HCT116 (cell line): ENCODE measurements around the gene BRD2. TPM values are rescaled to one million over a fixed set of nuclear protein-coding genes. Genes with fewer than 3 reads are reported as not detected.

ENCODE experiments used
- ATAC-seq: fragments of 200-7000 bp; cut with Tn5 transposase; 2 replicates; pipeline ENCODE4 v1.9.1; 2020; ENCODE audit warnings: mild to moderate bottlenecking, moderate library complexity
- BruUV-seq: library from RNA; stranded (reverse); fragments of 400-500 nt; replicated peaks from 2 replicates; lab custom pipeline; 2021; lab: Mats Ljungman, UMichigan
- CTCF ChIA-PET: fragments of 300-600 bp; sonication (Branson Sonifier 250); formaldehyde crosslinking; loops from one replicate; lab custom pipeline; 2021; ENCODE audit warnings: antibody characterized with exemption; lab: Charles Lee
- POLR2A ChIA-PET: fragments of 300-600, 350-600 bp; sonication (Branson Sonifier 250); formaldehyde crosslinking; loops from one replicate; lab custom pipeline; 2021; ENCODE audit warnings: antibody characterized with exemption; lab: Charles Lee
- RAD21 ChIA-PET, 2 experiments: fragments of 300-600 bp; sonication (Branson Sonifier 250); formaldehyde crosslinking; loops; one replicate each; lab custom pipeline; 2023; ENCODE audit warnings: low total read pairs in 2 of 2; ENCODE audit not compliant: uncharacterized antibody in 2 of 2, unreplicated experiment in 2 of 2, low non-redundant PET in 1 of 2; lab: Charles Lee
- DNase-seq: peaks from one replicate; pipeline ENCODE4 v3.0.0-alpha.2; 2010; ENCODE audit warnings: low read depth, low spot score
- H2AFZ ChIP-seq: fragments of 200-600 bp; shearing (Covaris generic), sonication (generic); 2 replicates; pipeline ENCODE4 v1.6.1; 2017; ENCODE audit warnings: low read depth, mixed run types, mixed read lengths, antibody characterized with exemption, low read length; ENCODE audit not compliant: poor library complexity, severe bottlenecking
- H3K27ac ChIP-seq: 2 replicates; pipeline ENCODE4 v1.5.1; 2012; ENCODE audit warnings: low read depth, low read length
- H3K27me3 ChIP-seq: fragments of 200-600 bp; sonication (generic); 2 replicates; pipeline ENCODE4 v1.6.1; 2016; ENCODE audit warnings: mixed run types, low read length, mixed read lengths; ENCODE audit not compliant: insufficient read depth
- H3K36me3 ChIP-seq, 2 experiments: fragments of 200-500 bp in 1 of 2; fragments of 200-600 bp in 1 of 2; sonication (Bioruptor generic) in 1 of 2; sonication (generic) in 1 of 2; 2 replicates each; pipeline versions ENCODE4 v1.5.1 to v1.6.1; 2014 to 2016; ENCODE audit warnings: low read length in 2 of 2, inconsistent platforms in 1 of 2, mixed read lengths in 1 of 2, mixed run types in 1 of 2; ENCODE audit not compliant: insufficient read depth in 2 of 2, control insufficient read depth in 1 of 2
- H3K4me1 ChIP-seq, 2 experiments: fragments of 200-600 bp in 1 of 2; sonication (generic) in 1 of 2; 2 replicates each; pipeline versions ENCODE4 v1.5.1 to v1.6.1; 2012 to 2017; ENCODE audit warnings: low read length in 2 of 2, inconsistent platforms in 1 of 2, mild to moderate bottlenecking in 1 of 2, mixed read lengths in 1 of 2, mixed run types in 1 of 2, moderate library complexity in 1 of 2; ENCODE audit not compliant: insufficient read depth in 2 of 2, control insufficient read depth in 1 of 2
- H3K4me2 ChIP-seq: fragments of 200-600 bp; sonication (generic); 2 replicates; pipeline ENCODE4 v1.6.1; 2017; ENCODE audit warnings: mixed run types, low read length, mixed read lengths
- H3K4me3 ChIP-seq, 2 experiments: fragments of 200-600 bp in 1 of 2; sonication (generic) in 1 of 2; replicated peaks in 1 of 2; 2 replicates each; pipeline ENCODE4 v1.5.1; 2011 to 2016; ENCODE audit warnings: low read length in 2 of 2, control low read depth in 1 of 2, low read depth in 1 of 2, mild to moderate bottlenecking in 1 of 2, mixed read lengths in 1 of 2, mixed run types in 1 of 2
- H3K79me2 ChIP-seq: fragments of 200-600 bp; sonication (generic); 2 replicates; pipeline ENCODE4 v1.6.1; 2017; ENCODE audit warnings: mild to moderate bottlenecking, mixed run types, low read length, moderate library complexity, mixed read lengths; ENCODE audit not compliant: insufficient read depth
- H3K9ac ChIP-seq: fragments of 200-600 bp; sonication (generic); 2 replicates; pipeline ENCODE4 v1.6.1; 2016; ENCODE audit warnings: low read length, mixed read lengths
- H3K9me2 ChIP-seq: fragments of 200-600 bp; sonication (generic), shearing (Covaris generic); 2 replicates; pipeline ENCODE4 v1.6.1; 2017; ENCODE audit warnings: mixed run types, mild to moderate bottlenecking, moderate library complexity; ENCODE audit not compliant: insufficient read depth
- H3K9me3 ChIP-seq, 2 experiments: fragments of 200-500 bp in 1 of 2; fragments of 200-600 bp in 1 of 2; sonication (Bioruptor generic) in 1 of 2; sonication (generic) in 1 of 2; 2 replicates each; pipeline ENCODE4 v1.6.1; 2014 to 2017; ENCODE audit warnings: low read length in 2 of 2, mixed read lengths in 2 of 2, inconsistent platforms in 1 of 2, low read depth in 1 of 2, mild to moderate bottlenecking in 1 of 2, mixed run types in 1 of 2, moderate library complexity in 1 of 2; ENCODE audit not compliant: control insufficient read depth in 1 of 2, insufficient read depth in 1 of 2
- H4K20me1 ChIP-seq: fragments of 200-600 bp; sonication (generic), shearing (Covaris generic); 2 replicates; pipeline ENCODE4 v1.6.1; 2017; ENCODE audit warnings: mixed run types, mild to moderate bottlenecking, moderate library complexity; ENCODE audit not compliant: insufficient read depth
- CBX3 ChIP-seq: IDR thresholded peaks from 2 replicates; pipeline ENCODE4 v1.6.1; 2012; ENCODE audit warnings: low read depth
- CEBPB ChIP-seq: IDR thresholded peaks from 2 replicates; pipeline ENCODE4 v1.6.1; 2012; ENCODE audit warnings: low read depth
- EGR1 ChIP-seq: IDR thresholded peaks from 2 replicates; pipeline ENCODE4 v1.6.1; 2012; ENCODE audit warnings: low read depth
- EZH2 ChIP-seq: fragments of 200-600 bp; sonication (generic); IDR thresholded peaks from 2 replicates; pipeline ENCODE4 v1.6.1; 2017; ENCODE audit warnings: antibody characterized with exemption, mixed run types
- EZH2phosphoT487 ChIP-seq: fragments of 200-600 bp; IDR thresholded peaks from 2 replicates; pipeline ENCODE4 v1.6.1; 2018; ENCODE audit warnings: antibody characterized with exemption, borderline replicate concordance
- FOSL1 ChIP-seq: IDR thresholded peaks from 2 replicates; pipeline ENCODE4 v1.6.1; 2012; ENCODE audit warnings: low read depth
- JUND ChIP-seq: IDR thresholded peaks from 2 replicates; pipeline ENCODE4 v1.6.1; 2012
- MAX ChIP-seq: IDR thresholded peaks from 2 replicates; pipeline ENCODE4 v1.6.1; 2012
- POLR2A ChIP-seq: IDR thresholded peaks from 2 replicates; pipeline ENCODE4 v1.7.0; 2011; ENCODE audit warnings: borderline replicate concordance; ENCODE audit not compliant: insufficient read depth, insufficient read length; ENCODE audit errors: extremely low read depth
- POLR2AphosphoS5 ChIP-seq: IDR thresholded peaks from 2 replicates; pipeline ENCODE4 v1.6.1; 2011; ENCODE audit warnings: mild to moderate bottlenecking, low read depth, low read length, moderate library complexity
- RAD21 ChIP-seq: IDR thresholded peaks from 2 replicates; pipeline ENCODE4 v1.6.1; 2012; ENCODE audit warnings: low read depth, mild to moderate bottlenecking
- REST ChIP-seq: IDR thresholded peaks from 2 replicates; pipeline ENCODE4 v1.6.1; 2012; ENCODE audit warnings: low read depth
- SIN3A ChIP-seq: IDR thresholded peaks from 2 replicates; pipeline ENCODE4 v1.6.1; 2012; ENCODE audit warnings: low read depth
- SP1 ChIP-seq: IDR thresholded peaks from 2 replicates; pipeline ENCODE4 v1.6.1; 2012; ENCODE audit warnings: low read depth
- TCF7L2 ChIP-seq: IDR thresholded peaks from 2 replicates; pipeline ENCODE4 v1.7.0; 2011; ENCODE audit warnings: borderline replicate concordance, inconsistent platforms; ENCODE audit not compliant: insufficient read depth, insufficient read length; ENCODE audit errors: extremely low read depth
- YY1 ChIP-seq: IDR thresholded peaks from 2 replicates; pipeline ENCODE4 v1.6.1; 2011; ENCODE audit warnings: low read length, low read depth, moderate library complexity, mild to moderate bottlenecking; ENCODE audit not compliant: insufficient replicate concordance; ENCODE audit errors: extremely low read depth
- ZBTB33 ChIP-seq: IDR thresholded peaks from 2 replicates; pipeline ENCODE4 v1.6.1; 2011; ENCODE audit warnings: mild to moderate bottlenecking, low read length, moderate library complexity; ENCODE audit not compliant: insufficient replicate concordance; ENCODE audit errors: extremely low read depth
- ZFX ChIP-seq: fragments of 450-650 bp; IDR thresholded peaks from 2 replicates; pipeline ENCODE4 v1.6.1; 2017
- intact Hi-C: fragments of 100-400 bp; cut with micrococcal nuclease; formaldehyde crosslinking; loops from 2 replicates; pipeline ENCODE4 v1.10.0; 2022
- total RNA-seq: library from RNA; stranded (reverse); gene quantifications from one replicate; pipeline ENCODE4 v1.2.1, GENCODE V29; 2021; ENCODE audit not compliant: unreplicated experiment
- TF ChIP-seq, protein P1 (sequence below), 3 experiments: fragments of 200-600 bp in 1 of 3; sonication (generic) in 1 of 3; IDR thresholded peaks in 2 of 3; conservative IDR thresholded peaks in 1 of 3; 2 replicates each; pipeline ENCODE4 v1.5.1; 2012 to 2017; ENCODE audit warnings: low read depth in 2 of 3, low read length in 2 of 3, antibody characterized with exemption in 1 of 3, borderline replicate concordance in 1 of 3, control low read depth in 1 of 3, mild to moderate bottlenecking in 1 of 3, mixed read lengths in 1 of 3, mixed run types in 1 of 3, moderate library complexity in 1 of 3; ENCODE audit not compliant: insufficient read depth in 1 of 3
- TF ChIP-seq, protein P2 (sequence below): IDR thresholded peaks from 2 replicates; pipeline ENCODE4 v1.6.1; 2012

BRD2 gene
- total RNA-seq, 1 experiment from 2014 or later: 260 TPM

- Histone ChIP-seq H3K9me2 (no peaks in the 10 kb centered on the region), H3K4me3 (no peak overlapping the region), H3K9me3 (no peaks in the 10 kb centered on the region), H2AFZ (no peak overlapping the region), H3K36me3 (peaks cover 71 to 85% of the 10 kb centered on the region in 2 experiments), H3K27ac (no peak overlapping the region), H3K4me1 (peaks cover 5 to 27% of the 10 kb centered on the region in 2 experiments; a peak in 3 of 4 replicates), H4K20me1 (peaks cover 82% of the 10 kb centered on the region), H3K27me3 (no peaks in the 10 kb centered on the region), H3K79me2 (peaks cover 93% of the 10 kb centered on the region), H3K4me2 (no peak overlapping the region), H3K9ac (no peak overlapping the region)
- DNase-seq (no peak), ATAC-seq (no peak)
- BruUV-seq: no TSS peak
- CTCF ChIA-PET: no interaction called here
- TF ChIP-seq YY1 (no peak), EGR1 (no peak), POLR2AphosphoS5 (no peak), EZH2phosphoT487 (no peak), MAX (no peak), JUND (no peak), ZBTB33 (no peak), CEBPB (no peak), FOSL1 (no peak), TCF7L2 (no peak), SP1 (no peak), EZH2 (no peak), CBX3 (no peak), POLR2A (no peak), ZFX (no peak), REST (no peak), RAD21 (no peak), SIN3A (no peak)
- TF ChIP-seq, protein P1, sequence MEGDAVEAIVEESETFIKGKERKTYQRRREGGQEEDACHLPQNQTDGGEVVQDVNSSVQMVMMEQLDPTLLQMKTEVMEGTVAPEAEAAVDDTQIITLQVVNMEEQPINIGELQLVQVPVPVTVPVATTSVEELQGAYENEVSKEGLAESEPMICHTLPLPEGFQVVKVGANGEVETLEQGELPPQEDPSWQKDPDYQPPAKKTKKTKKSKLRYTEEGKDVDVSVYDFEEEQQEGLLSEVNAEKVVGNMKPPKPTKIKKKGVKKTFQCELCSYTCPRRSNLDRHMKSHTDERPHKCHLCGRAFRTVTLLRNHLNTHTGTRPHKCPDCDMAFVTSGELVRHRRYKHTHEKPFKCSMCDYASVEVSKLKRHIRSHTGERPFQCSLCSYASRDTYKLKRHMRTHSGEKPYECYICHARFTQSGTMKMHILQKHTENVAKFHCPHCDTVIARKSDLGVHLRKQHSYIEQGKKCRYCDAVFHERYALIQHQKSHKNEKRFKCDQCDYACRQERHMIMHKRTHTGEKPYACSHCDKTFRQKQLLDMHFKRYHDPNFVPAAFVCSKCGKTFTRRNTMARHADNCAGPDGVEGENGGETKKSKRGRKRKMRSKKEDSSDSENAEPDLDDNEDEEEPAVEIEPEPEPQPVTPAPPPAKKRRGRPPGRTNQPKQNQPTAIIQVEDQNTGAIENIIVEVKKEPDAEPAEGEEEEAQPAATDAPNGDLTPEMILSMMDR (IDR thresholded peaks at IDR 0.05 in 2 of 3, conservative IDR thresholded peaks at IDR 0.05 in 1 of 3; ENCODE audit: borderline replicate concordance in 1 of 3, insufficient read depth in 1 of 3, low read depth in 2 of 3, low read length in 2 of 3): no peak
- TF ChIP-seq, protein P2, sequence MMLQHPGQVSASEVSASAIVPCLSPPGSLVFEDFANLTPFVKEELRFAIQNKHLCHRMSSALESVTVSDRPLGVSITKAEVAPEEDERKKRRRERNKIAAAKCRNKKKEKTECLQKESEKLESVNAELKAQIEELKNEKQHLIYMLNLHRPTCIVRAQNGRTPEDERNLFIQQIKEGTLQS: no peak
- intact Hi-C loops: no loop called here
- POLR2A ChIA-PET: interaction anchor here (1.2 kb wide), 1 partner anchor 23 kb away, joined by 3 read pairs; the partner anchor contains the start of gene HLA-DMA
- RAD21 ChIA-PET: no interaction called here
Measured at GRCh38 chr6:32975886-32976285, 7.5 kb downstream of the BRD2 start.
